ENCODE results near the gene S100A7A.
"Not testable (repeated sequence)": the region's sequence is repeated elsewhere in the genome, so short reads cannot be mapped to it uniquely, and the experiment has no call there.

S100A7A gene

DNA sequence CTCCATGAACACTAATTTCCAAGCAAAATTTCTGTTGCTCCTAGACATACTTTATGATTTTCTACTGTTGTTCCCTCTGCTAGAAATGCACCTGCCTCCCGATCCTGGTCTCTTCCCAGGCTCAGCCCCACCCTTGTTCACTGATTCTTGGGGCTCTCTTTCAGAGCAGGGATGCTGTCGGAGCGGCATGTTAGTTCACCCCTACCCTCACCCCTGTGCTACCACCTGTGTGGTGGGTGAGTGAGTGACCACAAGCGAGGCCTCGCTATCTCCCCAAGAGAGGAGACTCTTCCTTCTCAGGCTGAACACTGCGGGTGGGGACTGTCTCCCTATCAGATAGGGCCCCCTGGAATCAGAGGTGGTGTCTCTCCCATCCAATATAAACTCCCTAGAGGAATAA lies 20.5 kb upstream of the S100A7A start:
- no peak for DNase-seq

DNA sequence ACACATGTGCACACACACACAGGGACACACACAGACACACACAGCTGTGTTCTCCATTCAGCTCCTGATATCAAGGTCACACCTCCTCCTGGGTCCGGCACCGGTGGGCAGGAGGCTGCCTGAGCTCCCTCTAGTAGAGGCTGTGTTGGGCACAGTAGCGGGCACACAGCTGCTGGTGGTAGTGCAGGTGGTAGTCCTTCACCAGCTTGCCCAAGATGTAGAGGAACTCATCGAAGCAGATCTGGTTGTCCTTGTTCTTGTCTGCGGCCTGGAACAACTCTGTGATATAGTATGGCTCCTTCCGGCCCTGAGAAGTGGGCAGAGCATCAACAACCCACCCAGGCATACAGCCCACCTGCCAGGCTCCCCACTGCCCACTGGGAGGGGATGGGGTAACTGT lies 19.9 kb upstream of the S100A7A start:
- no peak for DNase-seq

DNA sequence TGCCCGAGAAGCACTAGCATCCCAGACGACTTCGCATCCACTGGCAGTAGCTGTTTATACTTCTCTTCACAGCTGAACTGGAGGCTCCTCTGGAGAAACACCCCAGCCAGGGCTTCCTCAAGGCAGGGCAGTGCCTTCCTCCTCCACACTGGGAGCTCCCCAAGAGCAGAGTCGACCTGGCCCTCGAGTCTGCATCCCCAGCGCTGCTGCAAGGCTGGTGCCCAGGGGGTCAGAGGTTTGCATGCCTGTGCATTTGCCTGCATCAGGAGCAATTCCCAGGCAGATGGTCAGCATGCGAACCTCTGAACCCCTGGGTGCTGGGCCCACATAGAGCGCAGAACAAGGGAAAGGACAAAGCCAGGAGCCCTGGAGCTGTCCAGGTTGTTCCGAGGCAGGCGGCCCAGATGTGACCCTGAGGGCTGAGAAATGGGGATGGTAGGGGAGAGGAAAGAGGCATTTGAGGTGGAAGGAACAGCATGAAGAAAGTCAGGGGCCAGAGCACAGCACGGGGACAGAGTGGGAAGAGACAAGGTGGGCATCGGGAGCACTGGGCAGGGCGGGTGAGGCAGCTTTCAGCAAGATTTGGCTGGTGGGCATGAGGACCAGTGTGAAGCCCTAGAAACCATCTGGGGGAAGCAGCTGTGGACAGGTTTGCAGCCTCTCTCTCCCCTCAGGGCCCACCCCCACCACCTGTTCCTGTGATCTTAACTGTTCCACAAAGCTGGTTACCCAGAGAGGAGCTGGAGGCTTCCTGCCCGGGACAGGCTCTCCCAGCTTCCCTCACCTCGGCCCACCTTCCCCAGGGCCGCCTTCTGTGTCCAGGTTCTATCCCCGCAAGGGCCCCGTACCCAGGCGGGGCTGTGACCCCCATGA lies 19.0 kb upstream of the S100A7A start:
- DNase-seq, result no peak

DNA sequence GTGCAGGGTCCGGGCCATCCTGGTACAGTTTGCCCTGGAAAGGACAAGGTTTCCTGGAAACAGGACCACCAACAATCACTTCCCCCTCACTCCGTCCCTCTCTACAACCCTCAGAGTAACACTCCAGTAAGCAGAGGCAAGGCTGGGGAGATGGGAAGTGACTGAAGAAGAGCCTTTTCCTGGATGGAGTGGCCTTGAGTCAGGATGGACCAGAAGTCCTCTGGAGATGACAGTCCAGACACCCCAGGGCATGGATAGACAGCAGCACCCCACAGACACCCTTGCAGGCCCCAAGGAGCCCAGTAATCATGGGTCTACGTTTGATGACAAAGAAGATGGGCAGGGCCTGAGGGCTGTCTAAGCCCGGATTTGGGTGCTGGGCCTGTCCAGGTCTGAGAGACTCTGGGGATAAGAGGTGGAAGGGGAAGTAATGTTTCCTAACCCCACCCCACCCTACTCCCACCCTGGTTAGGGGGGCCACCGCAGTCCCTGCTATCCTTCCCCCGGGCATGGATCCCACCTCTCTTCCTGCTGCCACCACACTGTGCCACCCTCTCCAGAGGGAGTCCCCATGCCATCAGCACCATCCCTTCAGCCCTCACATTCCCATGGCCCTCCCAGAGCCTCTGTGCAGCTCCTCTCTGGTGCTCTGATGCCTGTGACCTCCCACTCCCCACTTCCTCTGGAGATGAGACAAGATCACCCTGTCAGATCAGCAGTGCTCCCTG lies 18.2 kb upstream of the S100A7A start:
- no peak for DNase-seq

DNA sequence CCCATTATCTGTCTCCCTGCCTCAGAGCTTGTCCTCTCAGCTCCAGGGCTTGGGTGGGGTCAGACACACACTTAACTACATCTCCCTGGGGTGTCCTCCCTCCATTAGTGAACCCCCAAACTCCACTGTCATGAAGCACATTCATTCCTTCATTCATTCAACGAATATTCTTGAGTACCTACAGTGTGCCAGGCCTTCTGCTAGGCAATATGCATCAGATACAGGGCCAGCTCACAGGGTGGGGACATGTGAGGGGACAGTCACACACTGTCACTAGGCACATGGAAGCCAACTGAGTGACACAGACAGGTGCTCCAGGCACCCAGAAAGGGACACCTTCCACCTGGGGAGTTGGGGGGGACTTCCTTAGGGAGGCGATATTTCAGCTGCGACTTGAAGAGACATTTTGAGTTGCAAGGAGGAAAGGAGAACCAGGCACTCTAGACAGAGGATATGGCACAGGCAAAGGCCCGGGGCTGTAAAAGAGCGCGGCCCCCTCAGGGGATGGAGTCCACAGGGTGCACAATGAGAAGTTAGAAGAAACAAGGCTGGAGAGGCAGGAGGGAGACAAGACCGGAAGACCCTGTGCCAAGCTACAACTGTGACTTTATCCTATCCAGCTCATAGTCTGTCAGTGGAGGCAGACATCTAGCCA lies 16.8 kb upstream of the S100A7A start:
- no peak for DNase-seq

DNA sequence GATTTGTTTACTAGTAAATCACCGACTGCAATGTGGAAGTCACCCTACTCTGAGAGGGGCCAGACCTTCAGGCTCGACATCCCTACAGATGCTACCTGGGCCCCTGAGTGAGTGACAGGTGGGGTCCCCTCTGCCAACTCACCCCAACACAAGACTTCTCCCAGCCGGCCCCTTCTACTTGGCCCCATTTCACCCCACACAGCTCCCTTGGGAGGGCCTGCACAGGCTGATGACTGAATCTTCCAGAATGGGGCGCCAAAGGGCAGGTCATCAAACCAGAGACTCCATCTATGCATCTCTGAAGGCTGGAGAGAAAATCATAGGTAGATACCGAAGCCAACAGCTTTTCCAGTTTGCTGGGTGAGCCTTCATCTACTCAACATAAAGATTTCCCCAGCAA lies 16.1 kb upstream of the S100A7A start:
- DNase-seq, result no peak

DNA sequence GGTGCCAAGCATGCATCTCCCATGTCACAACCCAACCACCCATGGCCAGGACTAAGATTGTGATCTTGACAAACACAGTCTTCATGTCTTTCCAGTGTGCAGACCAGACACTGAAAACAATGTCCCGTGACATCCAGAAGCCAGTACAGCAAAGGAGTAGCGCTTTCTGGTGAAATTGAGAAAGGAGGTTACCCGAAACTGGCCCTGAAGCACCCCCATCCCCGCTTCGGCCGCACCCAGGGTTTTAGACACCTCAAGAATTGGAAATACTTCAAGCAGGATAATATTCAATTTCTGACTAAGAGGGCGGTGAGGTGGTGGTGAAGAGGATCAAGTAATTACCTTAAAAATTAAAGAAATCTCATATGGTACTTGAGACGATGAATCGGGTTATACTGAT lies 14.9 kb upstream of the S100A7A start:
- DNase-seq, result no peak

DNA sequence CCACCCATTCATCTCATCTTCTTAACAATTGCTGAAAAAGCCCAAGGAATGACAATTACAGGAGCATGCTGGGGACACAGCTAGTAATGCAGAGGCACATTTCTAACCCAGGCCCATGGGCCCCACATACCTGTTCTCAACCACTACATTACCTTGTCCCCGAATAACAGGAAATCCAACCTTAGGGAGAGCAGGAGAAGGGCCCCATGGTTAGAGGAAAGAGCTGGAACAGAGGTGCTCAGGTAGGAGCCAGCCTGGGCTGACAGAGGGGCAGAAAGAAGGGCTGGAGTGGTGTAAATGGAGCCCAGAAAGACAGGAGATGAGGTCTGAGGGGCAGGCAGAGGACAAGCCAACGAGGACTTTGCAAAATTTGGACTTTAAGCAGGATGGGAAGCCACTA lies 14.1 kb upstream of the S100A7A start:
- DNase-seq, result no peak

DNA sequence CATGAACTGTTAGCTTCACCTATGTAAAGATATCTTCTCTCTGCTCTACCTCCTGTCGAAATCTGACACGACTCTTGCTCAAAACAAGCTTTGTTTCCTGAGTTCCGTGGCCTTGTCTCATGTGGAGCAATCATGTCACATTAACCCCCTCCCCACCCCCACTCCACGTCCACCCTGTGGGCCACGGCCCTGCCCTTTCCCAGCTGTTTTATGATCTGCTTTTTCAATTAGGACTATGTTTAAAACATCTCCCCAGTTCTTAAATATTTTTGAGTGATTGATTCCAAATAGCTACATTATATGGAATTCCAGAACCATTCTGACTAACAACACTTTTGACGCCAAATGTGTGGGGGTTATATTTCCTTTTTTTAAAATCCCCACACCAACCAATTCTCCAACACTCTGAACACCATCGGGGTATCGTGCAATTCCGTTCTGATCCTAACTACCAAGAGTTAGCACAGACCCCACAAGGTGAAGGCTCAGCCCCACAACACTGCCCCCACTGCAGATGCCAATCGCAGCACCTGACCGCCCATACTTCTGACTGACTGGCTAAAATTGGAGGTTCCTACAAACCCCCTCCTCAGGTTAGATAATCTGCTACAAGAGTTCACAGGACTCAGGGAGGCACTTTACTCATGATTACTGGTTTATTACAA lies 12.8 kb upstream of the S100A7A start:
- DNase-seq, result no peak

DNA sequence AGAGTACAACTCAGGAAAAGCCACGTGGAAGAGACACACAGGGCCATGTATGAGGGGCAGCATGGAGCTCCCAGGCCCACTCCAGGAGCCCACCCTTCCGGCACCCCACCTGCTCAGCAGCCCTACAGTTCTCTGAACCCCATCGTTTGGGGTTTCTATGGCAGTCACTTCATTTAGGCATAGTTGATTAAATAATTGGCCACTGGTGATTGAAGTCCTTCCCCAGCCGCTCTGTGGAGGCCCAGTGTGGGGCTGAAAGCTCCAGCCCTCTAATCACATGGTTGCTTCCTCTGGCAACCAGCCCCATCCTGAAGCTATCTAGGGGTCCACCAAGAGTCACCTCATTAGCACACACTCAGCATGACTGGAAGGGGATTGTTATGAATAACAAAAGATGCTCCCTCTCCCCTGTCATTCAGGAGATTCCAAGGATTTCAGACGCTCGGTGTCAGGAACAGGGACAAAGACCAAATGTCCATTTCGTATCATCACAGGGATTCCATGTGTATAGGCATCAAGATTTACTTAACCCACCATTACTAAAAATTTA lies 12.2 kb upstream of the S100A7A start:
- no peak for DNase-seq

DNA sequence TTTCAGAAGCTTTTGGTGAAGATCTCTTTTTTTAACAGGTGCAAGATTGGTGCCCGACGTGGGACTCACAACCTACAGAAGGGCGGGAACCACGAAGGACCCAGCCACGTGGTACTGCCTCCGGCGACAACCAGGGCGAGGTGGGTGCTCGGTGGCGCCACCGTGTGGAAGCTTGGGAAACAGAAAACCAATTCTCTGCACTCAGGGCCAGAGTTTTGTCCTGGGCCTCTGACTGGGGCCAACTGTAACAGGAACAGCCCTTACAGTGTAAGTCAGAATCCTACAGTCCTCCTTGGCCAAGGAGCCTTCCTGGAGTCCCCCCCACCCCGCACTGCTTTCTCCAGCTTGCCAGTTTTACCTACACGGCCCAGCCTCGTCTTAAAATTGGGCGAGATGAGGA lies 11.6 kb upstream of the S100A7A start:
- peak in 1 of 2 experiments; percentile 4 for DNase-seq

DNA sequence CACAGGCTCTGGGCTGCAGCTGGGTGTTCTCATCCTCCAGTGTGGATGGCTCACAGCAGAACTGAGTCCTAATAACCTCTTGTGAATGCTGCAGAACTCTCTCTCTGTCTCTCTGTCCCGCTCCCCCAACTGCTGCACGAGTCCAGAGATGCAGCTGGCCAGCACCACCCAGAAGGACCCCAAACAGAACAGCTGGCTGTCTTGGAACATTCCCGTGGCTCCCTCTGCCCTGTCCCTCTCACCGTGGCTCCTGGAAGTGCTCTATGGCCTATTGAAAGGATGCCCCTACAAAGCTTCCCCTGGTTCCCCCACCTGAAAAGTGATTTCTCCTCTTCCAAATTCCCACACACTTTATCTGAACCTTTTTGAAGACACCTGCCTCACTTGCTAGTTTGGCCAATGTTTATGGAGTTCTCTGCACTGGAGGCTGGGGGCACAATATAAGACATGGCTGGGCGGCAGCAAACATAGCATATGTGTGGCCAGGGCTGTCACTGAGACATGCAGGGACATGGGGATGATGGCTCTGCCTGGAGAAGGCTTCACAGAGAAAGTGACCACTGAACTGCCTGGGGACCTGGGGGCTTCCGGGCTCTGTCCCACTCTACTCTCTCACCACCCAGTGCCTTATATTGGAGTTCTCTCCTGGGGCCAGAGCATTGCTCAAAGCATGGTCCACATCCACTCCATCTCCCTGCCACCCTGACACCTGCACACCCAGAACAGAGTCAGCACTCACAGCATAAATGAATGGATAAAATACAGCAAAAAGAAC lies 10.3 kb upstream of the S100A7A start:
- not testable (repeated sequence) for DNase-seq

DNA sequence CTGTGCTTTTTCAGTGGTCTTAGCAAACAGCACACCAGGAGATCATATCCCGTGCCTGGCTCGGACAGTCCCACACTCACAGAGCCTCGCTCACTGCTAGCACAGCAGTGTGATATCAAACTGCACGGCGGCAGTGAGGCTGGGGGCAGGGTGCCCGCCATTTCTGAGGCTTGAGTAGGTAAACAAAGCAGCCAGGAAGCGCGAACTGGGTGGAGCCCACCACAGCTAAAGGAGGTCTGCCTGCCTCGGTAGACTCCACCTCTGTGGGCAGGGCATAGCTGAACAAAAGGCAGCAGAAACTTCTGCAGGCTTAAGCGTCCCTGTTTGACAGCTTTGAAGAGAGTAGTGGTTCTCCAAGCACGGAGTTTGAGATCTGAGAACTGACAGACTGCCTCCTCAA lies 9.0 kb upstream of the S100A7A start:
- DNase-seq, result not testable (repeated sequence)

DNA sequence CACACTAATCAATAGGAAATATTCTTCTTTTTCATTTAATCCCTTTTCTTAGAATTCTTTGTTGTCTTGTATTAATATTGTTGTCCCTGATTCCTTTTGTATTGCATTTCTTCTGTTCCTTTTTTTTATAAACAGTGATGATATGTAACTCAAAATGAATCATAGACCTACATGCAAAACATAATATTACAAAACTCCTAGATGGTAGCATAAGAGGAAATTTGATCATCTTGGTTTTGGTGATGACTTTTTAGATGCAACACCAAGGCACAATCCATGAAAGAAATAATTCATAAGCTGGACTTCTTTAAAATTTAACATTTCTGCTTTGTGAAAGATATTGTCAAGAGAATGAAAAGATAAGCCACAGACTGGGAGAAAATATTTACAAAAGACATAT lies 2.4 kb upstream of the S100A7A start:
- not testable (repeated sequence) for DNase-seq

DNA sequence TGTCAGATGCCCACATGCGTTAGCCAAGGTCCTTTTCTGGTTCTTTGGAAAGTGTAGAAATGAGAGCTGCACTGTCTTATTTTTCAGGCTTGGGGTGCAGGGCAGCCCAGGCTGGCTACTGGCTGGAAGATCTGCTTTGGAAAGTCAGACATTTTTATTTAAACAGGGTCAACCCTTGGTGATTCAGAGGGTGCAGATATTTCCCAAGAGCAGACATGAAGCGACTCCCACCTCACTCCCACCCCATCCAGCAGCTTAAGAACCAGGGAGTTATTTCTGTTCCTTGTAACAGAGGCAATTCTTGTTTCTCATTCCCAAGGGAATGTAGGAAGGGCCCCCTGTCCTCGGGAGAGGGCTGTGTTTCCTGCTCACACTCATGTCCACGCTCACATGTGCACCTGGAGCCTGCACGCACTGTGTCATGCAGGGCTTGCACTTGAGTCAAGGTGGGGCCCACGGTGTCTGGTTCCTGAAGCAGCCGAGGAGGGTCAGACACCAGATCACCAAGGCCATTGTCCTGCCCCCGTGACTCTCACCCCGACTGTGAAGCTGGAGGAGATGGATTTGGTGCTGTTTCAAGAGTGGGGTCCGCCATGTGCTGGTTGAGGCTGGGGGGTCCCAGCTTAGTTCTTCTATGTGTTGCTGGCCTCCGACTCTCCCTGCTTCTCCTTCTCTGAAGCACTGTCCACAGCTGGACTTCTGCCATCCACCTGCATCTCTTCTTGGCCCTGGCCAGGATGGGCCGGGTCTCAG lies 992 bp downstream of the S100A7A start:
- DNase-seq, result no peak

DNA sequence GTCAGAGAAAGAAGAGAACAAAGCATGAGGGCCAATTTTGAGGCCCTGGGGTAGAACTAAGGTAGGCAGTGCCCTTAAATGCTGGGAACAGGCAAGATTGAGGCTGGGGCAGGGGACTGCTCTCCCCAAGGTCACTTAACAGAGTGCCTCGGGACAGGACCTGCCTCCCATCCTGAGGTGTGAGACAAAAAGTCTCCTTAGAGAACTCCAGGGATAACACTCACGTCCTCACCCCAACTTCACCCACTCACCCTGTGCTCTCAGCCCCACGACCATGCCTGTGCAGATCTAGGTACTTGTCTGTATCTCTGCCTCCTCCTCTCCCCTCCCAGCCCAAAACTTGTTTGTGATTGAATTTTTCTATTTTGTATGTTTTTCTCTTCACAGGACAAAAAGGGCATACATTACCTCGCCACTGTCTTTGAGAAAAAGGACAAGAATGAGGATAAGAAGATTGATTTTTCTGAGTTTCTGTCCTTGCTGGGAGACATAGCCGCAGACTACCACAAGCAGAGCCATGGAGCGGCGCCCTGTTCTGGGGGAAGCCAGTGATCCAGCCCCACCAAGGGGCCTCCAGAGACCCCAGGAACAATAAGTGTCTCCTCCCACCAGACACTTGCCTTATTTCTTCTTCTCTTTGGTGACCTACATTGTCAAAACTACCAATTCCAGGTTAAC lies 2.6 kb downstream of the S100A7A start:
- DNase-seq, result not testable (repeated sequence)

DNA sequence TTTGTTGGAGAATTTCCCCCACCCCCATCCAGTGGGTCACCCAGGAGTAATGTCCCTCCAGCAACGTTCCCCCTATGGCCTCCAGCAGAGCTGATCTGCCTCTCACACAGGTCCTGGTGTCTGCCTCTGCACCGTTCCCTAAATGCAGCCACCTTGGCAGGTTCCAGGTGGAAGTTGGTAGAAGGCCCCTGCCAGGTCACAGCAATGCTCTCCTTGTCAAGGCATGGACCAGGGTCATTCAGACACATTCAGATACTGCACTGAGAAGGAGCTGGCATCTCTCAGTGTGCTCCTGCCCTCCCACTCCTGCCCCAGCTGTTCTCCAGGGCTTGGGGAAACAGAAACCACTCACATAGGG lies 3.1 kb downstream of the S100A7A start:
- DNase-seq, result not testable (repeated sequence)

DNA sequence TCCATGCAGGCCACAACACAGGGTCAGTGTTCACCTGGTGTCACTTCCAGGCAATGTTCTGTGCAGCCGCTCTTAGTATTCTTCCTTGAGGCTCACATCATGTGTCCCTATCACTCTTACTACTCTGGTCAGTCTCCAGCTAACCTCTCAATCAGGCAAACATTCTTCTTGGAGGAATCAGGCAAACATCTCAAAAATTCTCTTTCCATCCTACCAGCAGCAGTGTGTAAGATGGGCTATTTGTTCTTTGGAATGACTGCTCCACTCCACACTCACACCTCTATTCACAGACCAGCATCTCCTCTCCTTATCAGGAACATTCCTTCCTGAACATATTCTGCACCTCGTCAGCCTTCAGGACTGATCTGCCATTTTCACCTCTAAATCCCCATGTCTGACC lies 4.0 kb downstream of the S100A7A start:
- DNase-seq, result no peak

DNA sequence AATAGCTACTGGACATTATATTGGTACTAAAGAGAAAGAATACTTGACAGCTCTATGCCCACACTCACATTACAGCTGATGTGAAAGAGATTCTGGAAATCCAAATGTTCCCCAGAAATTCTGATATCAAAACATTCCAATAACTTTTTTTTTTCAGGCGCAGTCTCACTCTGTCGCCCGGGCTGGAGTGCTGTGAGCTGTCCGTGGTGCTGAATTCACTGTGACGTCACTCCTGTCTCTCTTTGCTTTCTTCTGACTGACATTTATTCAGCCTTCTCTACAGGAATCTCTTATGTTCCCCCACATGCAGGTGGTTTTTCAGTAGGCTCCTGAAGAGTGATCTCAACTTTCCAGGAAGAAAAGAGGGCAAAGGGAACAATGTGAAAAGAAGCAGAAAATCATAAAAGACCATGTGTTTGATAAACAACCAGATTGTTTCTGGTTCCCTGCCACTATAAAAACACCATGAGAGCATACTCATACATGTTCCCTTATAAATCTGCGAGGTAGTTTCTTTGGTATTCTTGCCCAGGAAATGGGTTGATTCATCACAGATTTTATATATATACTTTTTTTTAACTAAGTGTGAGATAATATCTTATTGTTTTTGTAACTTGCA lies 6.2 kb downstream of the S100A7A start:
- DNase-seq, result no peak

DNA sequence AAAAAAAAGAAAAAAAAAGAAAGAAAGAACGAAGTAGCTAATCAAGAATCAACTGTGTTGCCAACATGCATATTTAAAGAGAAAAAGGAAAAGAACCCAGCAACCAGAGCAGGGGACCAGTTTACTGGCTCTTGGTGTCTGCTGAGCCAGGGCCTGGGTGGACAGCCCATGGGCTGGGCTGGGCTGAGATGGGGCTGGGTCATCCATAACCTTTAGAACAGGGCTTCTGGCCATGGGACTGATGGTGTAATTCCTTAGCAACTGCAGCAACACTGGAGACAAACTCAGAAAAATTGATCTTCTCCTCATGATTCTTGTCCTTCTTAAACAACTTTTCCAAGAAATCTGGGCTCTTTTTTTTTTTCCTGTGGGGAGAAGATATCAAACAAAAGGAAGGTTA lies 10.5 kb downstream of the S100A7A start:
- no peak for DNase-seq
